ENCODE results near the gene VPS8. TPM values are rescaled to one million over a fixed set of nuclear protein-coding genes. Genes with fewer than 3 reads are reported as not detected.

VPS8 gene
- total and polyA plus RNA-seq, 2 of the 8 experiments (the other 6 are each of a cell fraction or from before 2014, with no cell fraction given) = 13.0 to 41.0 TPM

DNA sequence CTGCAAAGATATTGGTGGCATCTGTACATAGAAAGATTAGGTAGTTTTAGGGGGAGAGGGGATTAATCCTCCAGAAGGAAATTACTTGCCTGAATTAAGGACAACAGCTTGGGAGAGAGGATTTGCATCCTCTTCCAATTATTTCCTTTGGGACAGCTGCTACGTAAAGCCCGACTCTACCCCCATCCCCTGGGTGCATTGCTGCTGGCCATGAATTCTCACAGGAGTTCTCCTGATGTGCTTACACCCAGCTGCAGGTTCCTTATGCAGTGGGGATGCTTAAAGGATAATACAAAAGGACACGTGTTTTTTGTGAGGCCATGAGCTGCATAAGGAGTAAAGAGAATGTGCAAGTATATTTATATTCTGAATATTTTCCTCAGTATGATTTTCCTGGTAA lies 132.3 kb downstream of the VPS8 start (continued):
- TF ChIP-seq BCL11A (IDR thresholded peaks at IDR 0.05; ENCODE audit: low read depth in 2 of 2, low read length in 2 of 2) (no peak), SAP30 (IDR thresholded peaks at IDR 0.05; ENCODE audit: insufficient read depth, insufficient replicate concordance, low read length) (no peak), HDAC2 (IDR thresholded peaks at IDR 0.05; ENCODE audit: borderline replicate concordance in 1 of 2, low read depth in 2 of 2, low read length in 2 of 2) (no peak), EGR1 (IDR thresholded peaks at IDR 0.05; ENCODE audit: borderline replicate concordance, low read depth, low read length) (no peak)
